Astrocyte (in vitro differentiated cells and primary cell): ENCODE data around the gene TGM2. TPM values are rescaled to one million over a fixed set of nuclear protein-coding genes. Genes with fewer than 3 reads are reported as not detected.

Experiments used
- DNase-seq: peaks from one replicate; pipeline ENCODE4 v3.0.0-alpha.2; 2010; ENCODE audit warnings: low read depth
- FAIRE-seq: peaks from 2 replicates; lab custom pipeline; 2011; peaks lifted over from hg19 to GRCh38; lab: Jason Lieb, UNC
- H2AFZ ChIP-seq: 2 replicates; pipeline ENCODE4 v1.6.0; 2012; ENCODE audit warnings: low read depth, low read length, inconsistent platforms
- H3K27ac ChIP-seq: 2 replicates; pipeline ENCODE4 v1.5.1; 2011; ENCODE audit warnings: low read depth, low read length, inconsistent platforms
- H3K27me3 ChIP-seq: 2 replicates; pipeline ENCODE4 v1.6.0; 2011; ENCODE audit warnings: low read length, inconsistent platforms; ENCODE audit not compliant: insufficient read depth
- H3K36me3 ChIP-seq: 2 replicates; pipeline ENCODE4 v1.5.1; 2011; ENCODE audit warnings: low read length, inconsistent platforms; ENCODE audit not compliant: insufficient read depth
- H3K4me1 ChIP-seq: 2 replicates; pipeline ENCODE4 v1.5.1; 2011; ENCODE audit warnings: low read length, inconsistent platforms; ENCODE audit not compliant: insufficient read depth
- H3K4me2 ChIP-seq: 2 replicates; pipeline ENCODE4 v1.6.0; 2012; ENCODE audit warnings: low read length, inconsistent platforms
- H3K4me3 ChIP-seq: 2 replicates; pipeline ENCODE4 v1.5.1; 2011; ENCODE audit warnings: low read depth, mild to moderate bottlenecking, low read length, inconsistent platforms; ENCODE audit not compliant: insufficient read depth
- H3K79me2 ChIP-seq: 2 replicates; pipeline ENCODE4 v1.6.0; 2012; ENCODE audit warnings: mild to moderate bottlenecking, low read length, inconsistent platforms; ENCODE audit not compliant: insufficient read depth
- H3K9ac ChIP-seq: 2 replicates; pipeline ENCODE4 v1.6.0; 2012; ENCODE audit warnings: mild to moderate bottlenecking, low read length, inconsistent platforms
- H3K9me3 ChIP-seq: 2 replicates; pipeline ENCODE4 v1.5.1; 2012; ENCODE audit warnings: low read depth, mild to moderate bottlenecking, low read length, inconsistent platforms; ENCODE audit not compliant: insufficient read depth
- H4K20me1 ChIP-seq: 2 replicates; pipeline ENCODE4 v1.6.0; 2012; ENCODE audit warnings: low read length, inconsistent platforms; ENCODE audit not compliant: insufficient read depth
- H3K27ac Mint-ChIP-seq: one replicate; pipeline ENCODE4 v1.8.0; 2021; ENCODE audit warnings: mild to moderate bottlenecking, mixed read lengths; ENCODE audit not compliant: unreplicated experiment
- H3K27me3 Mint-ChIP-seq: one replicate; pipeline ENCODE4 v1.8.0; 2021; ENCODE audit warnings: low read depth, mixed read lengths; ENCODE audit not compliant: unreplicated experiment
- H3K36me3 Mint-ChIP-seq: one replicate; pipeline ENCODE4 v1.8.0; 2021; ENCODE audit warnings: low read depth, mixed read lengths; ENCODE audit not compliant: unreplicated experiment
- H3K4me1 Mint-ChIP-seq: one replicate; pipeline ENCODE4 v1.8.0; 2021; ENCODE audit warnings: low read depth, mixed read lengths; ENCODE audit not compliant: unreplicated experiment
- H3K4me3 Mint-ChIP-seq: one replicate; pipeline ENCODE4 v1.8.0; 2021; ENCODE audit warnings: mild to moderate bottlenecking, moderate library complexity, mixed read lengths; ENCODE audit not compliant: unreplicated experiment
- H3K9me3 Mint-ChIP-seq: one replicate; pipeline ENCODE4 v1.8.0; 2021; ENCODE audit warnings: mild to moderate bottlenecking, mixed read lengths; ENCODE audit not compliant: unreplicated experiment
- EZH2 ChIP-seq: IDR thresholded peaks from 2 replicates; pipeline ENCODE4 v1.6.1; 2012; ENCODE audit warnings: mild to moderate bottlenecking, low read length, inconsistent platforms; ENCODE audit not compliant: insufficient read depth
- total RNA-seq: library from RNA; stranded (reverse); gene quantifications from 2 replicates; pipeline ENCODE4 v1.2.1, GENCODE V29; 2021
- TF ChIP-seq, protein P1 (sequence below): IDR thresholded peaks from 2 replicates; pipeline ENCODE4 v1.5.1; 2011; ENCODE audit warnings: low read depth, mild to moderate bottlenecking, inconsistent platforms, low read length, moderate library complexity; ENCODE audit not compliant: insufficient read depth

Gene TGM2
- total RNA-seq, 1 donor from 2014 or later: 98.9 TPM

DNA sequence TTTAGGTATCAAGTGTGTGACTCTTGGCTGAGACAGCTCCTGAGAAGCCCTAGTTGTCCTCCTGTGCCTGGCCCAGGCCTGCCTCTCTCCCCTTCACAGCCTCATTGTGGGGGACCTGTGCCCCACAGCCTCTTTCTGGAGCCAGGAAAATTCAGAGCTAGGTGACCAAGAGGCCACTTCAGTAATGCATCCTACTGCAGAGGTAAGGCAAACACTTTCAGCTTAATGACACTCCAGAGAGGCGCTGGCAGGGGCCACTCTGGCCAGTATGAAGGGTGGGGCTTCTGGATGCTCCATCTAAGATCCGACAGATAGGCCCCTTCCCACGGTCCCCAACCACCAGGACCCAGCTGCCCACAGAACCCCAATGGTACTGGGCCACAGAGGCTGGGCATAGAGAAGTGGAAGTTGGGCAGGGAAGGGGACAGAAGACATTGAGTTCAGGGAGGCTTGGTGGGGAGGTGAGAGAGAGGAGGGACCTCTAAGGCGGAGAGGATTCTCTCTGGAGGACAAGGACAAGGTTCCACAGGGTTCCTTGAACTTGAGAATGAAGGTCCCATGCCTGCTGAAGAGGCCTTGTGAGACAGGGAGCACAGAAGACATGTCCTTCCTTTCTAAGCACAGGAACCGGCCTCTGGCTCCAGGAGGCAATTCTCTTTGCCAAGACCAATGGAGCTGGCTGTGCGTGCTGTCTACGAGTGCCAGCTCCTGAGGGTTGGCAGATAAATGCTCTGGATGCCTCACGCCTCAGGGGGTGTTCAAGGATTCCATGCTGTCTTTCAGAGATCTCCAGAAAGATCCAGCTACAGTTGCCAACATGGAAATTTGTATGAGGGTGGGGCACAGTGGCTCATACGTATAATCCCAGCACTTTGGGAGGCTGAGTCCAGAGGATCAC, 46.4 kb upstream of the TGM2 start:
- H3K27ac Mint-ChIP-seq: no peak overlapping the region
- no peak for DNase-seq

DNA sequence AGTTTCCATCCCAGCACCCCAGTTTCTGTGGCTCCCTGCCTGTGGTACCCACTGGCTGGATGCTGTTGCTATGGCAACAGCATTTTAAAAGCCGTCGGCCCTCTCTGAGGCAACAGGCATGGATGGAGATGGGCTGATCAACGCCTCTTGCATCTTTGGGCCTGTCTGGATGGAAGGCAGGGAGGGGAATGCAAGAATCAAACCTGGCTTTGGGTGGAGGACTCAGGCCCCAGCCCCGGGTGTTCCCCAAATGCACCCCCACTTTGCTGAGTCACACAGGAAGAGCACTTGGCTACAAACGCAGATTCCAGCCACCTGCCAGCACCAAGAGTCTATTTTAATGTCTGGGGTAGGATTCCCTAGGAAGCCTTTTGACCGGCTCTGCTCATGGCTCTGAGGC, 45.7 kb upstream of the TGM2 start:
- no peaks in the 10 kb centered on the region for H4K20me1 ChIP-seq

More for the DNA sequence above, 46.4 kb upstream of the TGM2 start:
- no peaks in the 10 kb centered on the region for H3K9me3 ChIP-seq
- H4K20me1 ChIP-seq: no peaks in the 10 kb centered on the region
- H3K9ac ChIP-seq: no peak overlapping the region
- peaks cover 4% of the 10 kb centered on the region for H3K27me3 Mint-ChIP-seq
- no peak overlapping the region for H3K4me2 ChIP-seq
- no peak overlapping the region for H3K4me3 Mint-ChIP-seq
- H3K9me3 Mint-ChIP-seq: peaks cover 1% of the 10 kb centered on the region
- H2AFZ ChIP-seq: no peak overlapping the region
- H3K4me1 ChIP-seq: peaks cover 2% of the 10 kb centered on the region
- no peak for FAIRE-seq
- peaks cover 1% of the 10 kb centered on the region for H3K36me3 Mint-ChIP-seq
- no peak overlapping the region for H3K27ac ChIP-seq
- no peaks in the 10 kb centered on the region for H3K27me3 ChIP-seq
- no peaks in the 10 kb centered on the region for H3K79me2 ChIP-seq
- TF ChIP-seq EZH2: no peak
- TF ChIP-seq, protein P1, sequence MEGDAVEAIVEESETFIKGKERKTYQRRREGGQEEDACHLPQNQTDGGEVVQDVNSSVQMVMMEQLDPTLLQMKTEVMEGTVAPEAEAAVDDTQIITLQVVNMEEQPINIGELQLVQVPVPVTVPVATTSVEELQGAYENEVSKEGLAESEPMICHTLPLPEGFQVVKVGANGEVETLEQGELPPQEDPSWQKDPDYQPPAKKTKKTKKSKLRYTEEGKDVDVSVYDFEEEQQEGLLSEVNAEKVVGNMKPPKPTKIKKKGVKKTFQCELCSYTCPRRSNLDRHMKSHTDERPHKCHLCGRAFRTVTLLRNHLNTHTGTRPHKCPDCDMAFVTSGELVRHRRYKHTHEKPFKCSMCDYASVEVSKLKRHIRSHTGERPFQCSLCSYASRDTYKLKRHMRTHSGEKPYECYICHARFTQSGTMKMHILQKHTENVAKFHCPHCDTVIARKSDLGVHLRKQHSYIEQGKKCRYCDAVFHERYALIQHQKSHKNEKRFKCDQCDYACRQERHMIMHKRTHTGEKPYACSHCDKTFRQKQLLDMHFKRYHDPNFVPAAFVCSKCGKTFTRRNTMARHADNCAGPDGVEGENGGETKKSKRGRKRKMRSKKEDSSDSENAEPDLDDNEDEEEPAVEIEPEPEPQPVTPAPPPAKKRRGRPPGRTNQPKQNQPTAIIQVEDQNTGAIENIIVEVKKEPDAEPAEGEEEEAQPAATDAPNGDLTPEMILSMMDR: no peak
- no peaks in the 10 kb centered on the region for H3K36me3 ChIP-seq
- peaks cover 9% of the 10 kb centered on the region for H3K4me1 Mint-ChIP-seq
- H3K4me3 ChIP-seq: no peak overlapping the region

More for the DNA sequence above, 45.7 kb upstream of the TGM2 start:
- Mint-ChIP-seq H3K27me3 (peaks cover 4% of the 10 kb centered on the region), H3K27ac (no peak overlapping the region), H3K9me3 (peaks cover 1% of the 10 kb centered on the region), H3K36me3 (peaks cover 1% of the 10 kb centered on the region), H3K4me1 (peaks cover 9% of the 10 kb centered on the region), H3K4me3 (no peak overlapping the region)
- H3K79me2 ChIP-seq: no peaks in the 10 kb centered on the region
- H3K27ac ChIP-seq: no peak overlapping the region
- H2AFZ ChIP-seq: no peak overlapping the region
- no peak for FAIRE-seq
- H3K36me3 ChIP-seq: no peaks in the 10 kb centered on the region
- no peak overlapping the region for H3K4me3 ChIP-seq
- no peak overlapping the region for H3K9ac ChIP-seq
- peak; percentile 41 for DNase-seq
- TF ChIP-seq EZH2: no peak
- TF ChIP-seq, protein P1: no peak
- H3K4me1 ChIP-seq: peaks cover 2% of the 10 kb centered on the region
- H3K4me2 ChIP-seq: no peak overlapping the region
- no peaks in the 10 kb centered on the region for H3K9me3 ChIP-seq
- H3K27me3 ChIP-seq: no peaks in the 10 kb centered on the region
